GM19372 (cell line): ENCODE measurements around the gene MYL6.
"Not testable (repeated sequence)": the region's sequence is repeated elsewhere in the genome, so short reads cannot be mapped to it uniquely, and the experiment has no call there.

Experiments
- ATAC-seq: cut with Tn5 transposase; IDR thresholded peaks from one replicate; pipeline ENCODE4 v1.9.1; 2021; ENCODE audit warnings: mild to moderate bottlenecking, low read depth, moderate library complexity; ENCODE audit not compliant: unreplicated experiment

Gene MYL6

GRCh38 chr12:56189099-56189917 is 31.1 kb downstream of the MYL6 start, which contains the start of gene SMARCC2:
TSS of gene SMARCC2 (minus strand) at chr12:56189483. CDS start at chr12:56189461, 22 bp downstream.
- peak; percentile 69 for ATAC-seq

- ATAC-seq = peak; percentile 15
Observed at GRCh38 chr12:56189918-56190694, 31.9 kb downstream of the MYL6 start.

GRCh38 chr12:56190695-56191155 is 32.6 kb downstream of the MYL6 start:
- no peak for ATAC-seq

GRCh38 chr12:56192582-56192981 is 34.4 kb downstream of the MYL6 start:
- no peak for ATAC-seq

GRCh38 chr12:56193025-56193578 is 34.9 kb downstream of the MYL6 start:
- no peak for ATAC-seq

GRCh38 chr12:56196818-56197550 is 38.8 kb downstream of the MYL6 start:
- not testable (repeated sequence) for ATAC-seq

GRCh38 chr12:56197921-56198635 is 39.9 kb downstream of the MYL6 start:
- no peak for ATAC-seq

GRCh38 chr12:56198836-56199235 is 40.7 kb downstream of the MYL6 start:
- ATAC-seq = no peak

- no peak for ATAC-seq
Observed at GRCh38 chr12:56202366-56202765, 44.2 kb downstream of the MYL6 start.

- ATAC-seq = no peak
Observed at GRCh38 chr12:56202838-56203237, 44.7 kb downstream of the MYL6 start.

GRCh38 chr12:56204275-56204674 is 46.1 kb downstream of the MYL6 start:
- no peak for ATAC-seq

GRCh38 chr12:56205445-56205844 is 47.3 kb downstream of the MYL6 start:
- ATAC-seq = no peak

GRCh38 chr12:56206452-56207166 is 48.5 kb downstream of the MYL6 start:
- no peak for ATAC-seq

- ATAC-seq = no peak
Observed at GRCh38 chr12:56208006-56208405, 49.8 kb downstream of the MYL6 start.
